GM12864 (cell line): Measurements from ENCODE around the gene DEFB114.

Experiments used
- DNase-seq: peaks from one replicate; pipeline ENCODE4 v3.0.0-alpha.2; 2011; ENCODE audit warnings: low read depth
- H3K4me3 ChIP-seq: 2 replicates; pipeline ENCODE4 v1.5.1; 2011; ENCODE audit warnings: mild to moderate bottlenecking, low read depth, low read length, control low read depth
- CTCF ChIP-seq: IDR thresholded peaks from 2 replicates; pipeline ENCODE4 v1.5.1; 2011; ENCODE audit warnings: low read depth, mild to moderate bottlenecking, moderate library complexity, low read length, control low read depth, inconsistent platforms; ENCODE audit errors: missing control alignments

DEFB114 gene

DNA sequence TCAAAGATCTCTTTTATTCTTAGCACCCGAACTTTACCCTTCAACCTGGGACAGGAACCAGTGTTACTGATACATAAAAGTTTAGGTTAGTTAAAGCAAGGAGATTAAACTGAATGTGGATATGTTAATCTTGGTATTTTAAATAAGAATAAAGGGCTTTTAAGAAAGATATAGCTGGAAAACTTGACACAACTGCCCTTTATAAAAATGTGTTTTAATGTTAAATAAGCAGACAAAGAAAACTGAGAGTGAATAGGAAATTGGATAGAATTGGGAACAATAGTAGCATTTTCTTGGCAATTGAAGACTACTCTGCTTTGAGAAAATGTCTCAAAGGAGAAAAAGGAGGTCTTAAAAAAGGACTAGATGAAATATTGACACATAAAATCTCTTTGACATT lies 51.8 kb downstream of the DEFB114 start:
- TF ChIP-seq CTCF = no peak
- H3K4me3 ChIP-seq = no peak overlapping the region
- no peak for DNase-seq

GRCh38 chr6:49911252-49911651 lies 52.7 kb downstream of the DEFB114 start:
- DNase-seq = no peak
- no peak for TF ChIP-seq CTCF
- no peak overlapping the region for H3K4me3 ChIP-seq
